Panc1 (cell line): Measurements from ENCODE around the gene C2orf76. TPM values are rescaled to one million over a fixed set of nuclear protein-coding genes. Genes with fewer than 3 reads are reported as not detected.

ENCODE experiments used
- ATAC-seq: fragments of 200-7000 bp; cut with Tn5 transposase; 2 replicates; pipeline ENCODE4 v1.9.1; 2020; ENCODE audit warnings: mild to moderate bottlenecking, moderate library complexity
- BruUV-seq: library from RNA; stranded (reverse); fragments of 400-500 nt; replicated peaks from 2 replicates; lab custom pipeline; 2021; lab: Mats Ljungman, UMichigan
- CTCF ChIA-PET: fragments of 300-600 bp; sonication (Branson Sonifier 250); formaldehyde crosslinking; loops from one replicate; lab custom pipeline; 2022; ENCODE audit warnings: antibody characterized with exemption; lab: Charles Lee
- POLR2A ChIA-PET: fragments of 300-600 bp; sonication (Branson Sonifier 250); formaldehyde crosslinking; loops from one replicate; lab custom pipeline; 2022; ENCODE audit warnings: antibody characterized with exemption; lab: Charles Lee
- DNase-seq: peaks from one replicate; pipeline ENCODE4 v3.0.0-alpha.2; 2010; ENCODE audit warnings: low read depth, low spot score
- H3K27ac ChIP-seq: 2 replicates; pipeline ENCODE4 v1.5.1; 2011; ENCODE audit warnings: mild to moderate bottlenecking, low read length, inconsistent platforms
- H3K27me3 ChIP-seq: fragments of 200-500 bp; sonication (Bioruptor generic); 2 replicates; pipeline ENCODE4 v1.6.0; 2014; ENCODE audit warnings: low read length, inconsistent platforms; ENCODE audit not compliant: control insufficient read depth, insufficient read depth
- H3K36me3 ChIP-seq: fragments of 200-500 bp; sonication (Bioruptor generic); 2 replicates; pipeline ENCODE4 v1.5.1; 2014; ENCODE audit warnings: inconsistent platforms, mild to moderate bottlenecking, low read length, moderate library complexity; ENCODE audit not compliant: control insufficient read depth, insufficient read depth
- H3K4me1 ChIP-seq: 2 replicates; pipeline ENCODE4 v1.5.1; 2011; ENCODE audit warnings: inconsistent platforms, mild to moderate bottlenecking, low read length, moderate library complexity; ENCODE audit not compliant: control insufficient read depth, insufficient read depth
- H3K4me3 ChIP-seq, 2 experiments: 2 replicates each; pipeline ENCODE4 v1.5.1; 2011 to 2012; ENCODE audit warnings: low read depth in 2 of 2, low read length in 2 of 2, mild to moderate bottlenecking in 2 of 2, inconsistent platforms in 1 of 2, moderate library complexity in 1 of 2
- H3K9me3 ChIP-seq: fragments of 200-500 bp; sonication (Bioruptor generic); 2 replicates; pipeline ENCODE4 v1.5.1; 2014; ENCODE audit warnings: low read depth, mild to moderate bottlenecking, inconsistent platforms, low read length, moderate library complexity; ENCODE audit not compliant: control insufficient read depth, insufficient read depth
- CTCF ChIP-seq: fragments of 450-650 bp; IDR thresholded peaks from 2 replicates; pipeline ENCODE4 v1.5.1; 2017; ENCODE audit warnings: mild to moderate bottlenecking
- POLR2AphosphoS5 ChIP-seq: IDR thresholded peaks from 2 replicates; pipeline ENCODE4 v1.6.1; 2012; ENCODE audit warnings: mild to moderate bottlenecking, low read depth, low read length, moderate library complexity
- REST ChIP-seq, 2 experiments: IDR thresholded peaks; 2 replicates each; pipeline ENCODE4 v1.6.1; 2011 to 2012; ENCODE audit warnings: low read depth in 2 of 2, control low read depth in 1 of 2, low read length in 1 of 2, mild to moderate bottlenecking in 1 of 2, moderate library complexity in 1 of 2; ENCODE audit not compliant: insufficient read depth in 1 of 2
- SIN3A ChIP-seq: IDR thresholded peaks from 2 replicates; pipeline ENCODE4 v1.6.1; 2012; ENCODE audit warnings: low read depth, mild to moderate bottlenecking, low read length, moderate library complexity, borderline replicate concordance; ENCODE audit not compliant: insufficient read depth
- TCF7L2 ChIP-seq: IDR thresholded peaks from 2 replicates; pipeline ENCODE4 v1.6.1; 2011; ENCODE audit warnings: mild to moderate bottlenecking, low read depth, low read length, inconsistent platforms
- in situ Hi-C: cut with HindIII; loops from 2 replicates; pipeline ENCODE4 v1.10.0; 2016; ENCODE audit warnings: low sequenced_read_pairs, low pct_unique_long_range_greater_than_20kb
- intact Hi-C: fragments of 100-400 bp; cut with micrococcal nuclease; formaldehyde crosslinking; loops from one replicate; pipeline ENCODE4 v1.10.0; 2022; ENCODE audit not compliant: unreplicated experiment
- total RNA-seq: library from RNA; stranded (reverse); gene quantifications from one replicate; pipeline ENCODE4 v1.2.1, GENCODE V29; 2021; ENCODE audit not compliant: unreplicated experiment

Gene C2orf76
- total RNA-seq, 1 experiment from 2014 or later = 22.7 TPM

GRCh38 chr2:119254601-119255080, 112.0 kb downstream of the C2orf76 start:
- no TSS peak for BruUV-seq
- ATAC-seq (no peak), DNase-seq (no peak)
- H3K27ac ChIP-seq = peak overlapping the region; percentile 86
- H3K9me3 ChIP-seq = no peaks in the 10 kb centered on the region
- no peaks in the 10 kb centered on the region; the same call in 1 of the 2 replicates for H3K36me3 ChIP-seq
- ChIA-PET POLR2A (no interaction called here), CTCF (no interaction called here)
- no peak overlapping the region for H3K4me3 ChIP-seq
- TF ChIP-seq TCF7L2 (no peak), REST (IDR thresholded peaks at IDR 0.05; ENCODE audit: insufficient read depth in 1 of 2, low read depth in 2 of 2, low read length in 1 of 2) (no peak), SIN3A (no peak), POLR2AphosphoS5 (no peak), CTCF (no peak)
- no peaks in the 10 kb centered on the region for H3K27me3 ChIP-seq
- H3K4me1 ChIP-seq = peaks cover 62% of the 10 kb centered on the region
- intact Hi-C loops = no loop called here
- in situ Hi-C loops = no loop called here

GRCh38 chr2:119253760-119254600, 112.7 kb downstream of the C2orf76 start:
- Histone ChIP-seq H3K27me3 (no peaks in the 10 kb centered on the region), H3K36me3 (no peaks in the 10 kb centered on the region; the same call in 1 of the 2 replicates), H3K4me1 (peaks cover 57% of the 10 kb centered on the region), H3K4me3 (no peak overlapping the region), H3K9me3 (no peaks in the 10 kb centered on the region), H3K27ac (peak overlapping the region; percentile 86)
- intact Hi-C loops = no loop called here
- ChIA-PET POLR2A (no interaction called here), CTCF (no interaction called here)
- in situ Hi-C loops = no loop called here
- TF ChIP-seq REST (IDR thresholded peaks at IDR 0.05; ENCODE audit: insufficient read depth in 1 of 2, low read depth in 2 of 2, low read length in 1 of 2) = no peak
- TF ChIP-seq CTCF = no peak
- ATAC-seq (no peak), DNase-seq (no peak)
- BruUV-seq = no TSS peak
